Measurements from ENCODE around the gene PTH2. TPM values are rescaled to one million over a fixed set of nuclear protein-coding genes. Genes with fewer than 3 reads are reported as not detected.
"Not testable (repeated sequence)": the region's sequence is repeated elsewhere in the genome, so short reads cannot be mapped to it uniquely, and the experiment has no call there.

PTH2 gene
- polyA plus RNA-seq, 3 donors from 2014 or later: not detected

GRCh38 chr19:49391581-49392399 lies 31.5 kb downstream of the PTH2 start:
- peak overlapping the region in 2 of 5 donors; percentile 6 to 29 for H3K4me3 Mint-ChIP-seq
- H3K27me3 Mint-ChIP-seq (ENCODE audit: low read depth in 3 of 3): peaks cover 2 to 22% (median 7%) of the 10 kb centered on the region in 3 donors
- peak; percentile 69 to 74 (median 73) for DNase-seq
- peak overlapping the region; percentile 12 to 90 (median 56) for H3K27ac Mint-ChIP-seq
- peaks cover 18 to 34% of the 10 kb centered on the region in 2 donors for H3K4me1 Mint-ChIP-seq
- no peaks in the 10 kb centered on the region for H3K9me3 Mint-ChIP-seq
- H3K36me3 Mint-ChIP-seq: no peaks in the 10 kb centered on the region

- no peaks in the 10 kb centered on the region for H3K9me3 Mint-ChIP-seq
- H3K4me3 Mint-ChIP-seq: no peak overlapping the region
- peaks cover 18 to 34% of the 10 kb centered on the region in 2 donors for H3K4me1 Mint-ChIP-seq
- no peaks in the 10 kb centered on the region for H3K36me3 Mint-ChIP-seq
- H3K27ac Mint-ChIP-seq: peak overlapping the region in 1 of 6 donors; percentile 67
- H3K27me3 Mint-ChIP-seq (ENCODE audit: low read depth in 3 of 3): peaks cover 2 to 21% (median 7%) of the 10 kb centered on the region in 3 donors
- DNase-seq: no peak
Measured at GRCh38 chr19:49390929-49391359, 32.3 kb downstream of the PTH2 start.

- H3K36me3 Mint-ChIP-seq: no peaks in the 10 kb centered on the region
- H3K27ac Mint-ChIP-seq: peak overlapping the region in 1 of 6 donors; percentile 46
Measured at GRCh38 chr19:49390131-49390928, 32.9 kb downstream of the PTH2 start.

GRCh38 chr19:49389406-49389805 lies 33.8 kb downstream of the PTH2 start:
- no peak for DNase-seq
- Mint-ChIP-seq H3K4me1 (peaks cover 18 to 34% of the 10 kb centered on the region in 2 donors), H3K9me3 (no peaks in the 10 kb centered on the region), H3K27me3 (ENCODE audit: low read depth in 3 of 3) (peaks cover 7 to 21% (median 8%) of the 10 kb centered on the region in 3 donors), H3K36me3 (no peaks in the 10 kb centered on the region), H3K4me3 (no peak overlapping the region), H3K27ac (no peak overlapping the region)

More at GRCh38 chr19:49390131-49390928, 32.9 kb downstream of the PTH2 start:
- H3K4me3 Mint-ChIP-seq: no peak overlapping the region
- peaks cover 2 to 21% (median 7%) of the 10 kb centered on the region in 3 donors for H3K27me3 Mint-ChIP-seq (ENCODE audit: low read depth in 3 of 3)
- no peaks in the 10 kb centered on the region for H3K9me3 Mint-ChIP-seq
- H3K4me1 Mint-ChIP-seq: peaks cover 18 to 34% of the 10 kb centered on the region in 2 donors
- DNase-seq: no peak

- DNase-seq: peak; percentile 79 to 90 (median 86)
- Mint-ChIP-seq H3K27ac (peak within 1 kb of the TSS in 5 of 6 donors; percentile 65 to 82 (median 79)), H3K36me3 (no peaks in the 10 kb centered on the region), H3K9me3 (no peaks in the 10 kb centered on the region), H3K4me1 (peaks cover 18 to 34% of the 10 kb centered on the region in 2 donors), H3K27me3 (ENCODE audit: low read depth in 3 of 3) (peaks cover 7 to 18% (median 8%) of the 10 kb centered on the region in 3 donors), H3K4me3 (peak within 1 kb of the TSS; percentile 46 to 74 (median 62))
Measured at GRCh38 chr19:49387936-49388372, 35.3 kb downstream of the PTH2 start, which contains the start of gene KASH5. Gene KASH5 (plus strand): TSS chr19:49388249. CDS start chr19:49390884, 2,635 bp downstream.

- Mint-ChIP-seq H3K4me3 (no peak overlapping the region), H3K36me3 (peaks cover 0 to 8% (median 4%) of the 10 kb centered on the region in 3 donors), H3K27me3 (ENCODE audit: low read depth in 3 of 3) (peaks cover 4 to 12% (median 10%) of the 10 kb centered on the region in 3 donors), H3K27ac (peak overlapping the region in 1 of 6 donors; percentile 1), H3K4me1 (peaks cover 4 to 15% of the 10 kb centered on the region in 2 donors), H3K9me3 (peaks cover 5 to 17% (median 8%) of the 10 kb centered on the region in 6 donors)
- no peak for DNase-seq
Measured at GRCh38 chr19:49383599-49383998, 39.6 kb downstream of the PTH2 start.

GRCh38 chr19:49382639-49383038 lies 40.6 kb downstream of the PTH2 start:
- Mint-ChIP-seq H3K4me3 (no peak overlapping the region), H3K4me1 (peaks cover 0 to 6% of the 10 kb centered on the region in 2 donors), H3K27ac (no peak overlapping the region), H3K9me3 (peaks cover 5 to 17% (median 8%) of the 10 kb centered on the region in 6 donors), H3K27me3 (ENCODE audit: low read depth in 3 of 3) (peaks cover 0 to 8% (median 7%) of the 10 kb centered on the region in 3 donors), H3K36me3 (peaks cover 0 to 8% (median 4%) of the 10 kb centered on the region in 3 donors)
- no peak for DNase-seq

- Mint-ChIP-seq H3K27ac (no peak overlapping the region), H3K36me3 (peaks cover 0 to 8% (median 4%) of the 10 kb centered on the region in 3 donors), H3K4me3 (no peak overlapping the region), H3K9me3 (peaks cover 5 to 17% (median 8%) of the 10 kb centered on the region in 6 donors), H3K27me3 (ENCODE audit: low read depth in 3 of 3) (peaks cover 0 to 8% (median 7%) of the 10 kb centered on the region in 3 donors), H3K4me1 (no peaks in the 10 kb centered on the region)
- no peak for DNase-seq
Measured at GRCh38 chr19:49380391-49380790, 42.9 kb downstream of the PTH2 start.

- peaks cover 5 to 17% (median 8%) of the 10 kb centered on the region in 6 donors for H3K9me3 Mint-ChIP-seq
- H3K36me3 Mint-ChIP-seq: peaks cover 0 to 8% (median 4%) of the 10 kb centered on the region in 3 donors
- no peak for DNase-seq
- peaks cover 0 to 5% (median 3%) of the 10 kb centered on the region in 3 donors for H3K27me3 Mint-ChIP-seq (ENCODE audit: low read depth in 3 of 3)
- no peak overlapping the region for H3K4me3 Mint-ChIP-seq
- H3K27ac Mint-ChIP-seq: no peak overlapping the region
- no peaks in the 10 kb centered on the region for H3K4me1 Mint-ChIP-seq
Measured at GRCh38 chr19:49378512-49378911, 44.7 kb downstream of the PTH2 start.

- Mint-ChIP-seq H3K27me3 (ENCODE audit: low read depth in 3 of 3) (peaks cover 2% of the 10 kb centered on the region in 3 donors), H3K9me3 (peaks cover 0 to 6% (median 0%) of the 10 kb centered on the region in 6 donors), H3K36me3 (no peaks in the 10 kb centered on the region), H3K27ac (peak overlapping the region in 1 of 6 donors; percentile 22), H3K4me3 (no peak overlapping the region), H3K4me1 (no peaks in the 10 kb centered on the region)
- no peak for DNase-seq
Measured at GRCh38 chr19:49374665-49375434, 48.4 kb downstream of the PTH2 start.

GRCh38 chr19:49373174-49373573 lies 50.1 kb downstream of the PTH2 start:
- H3K27me3 Mint-ChIP-seq (ENCODE audit: low read depth in 3 of 3); H3K4me3 Mint-ChIP-seq; H3K27ac Mint-ChIP-seq; DNase-seq; H3K36me3 Mint-ChIP-seq; H3K4me1 Mint-ChIP-seq: not testable (repeated sequence)
- peaks cover 0 to 16% (median 3%) of the 10 kb centered on the region in 6 donors for H3K9me3 Mint-ChIP-seq
